ENCODE measurements around the gene WDR54. TPM values are rescaled to one million over a fixed set of nuclear protein-coding genes. Genes with fewer than 3 reads are reported as not detected.

WDR54 gene
- total RNA-seq, 1 experiment from 2014 or later: 27.7 TPM

- in situ Hi-C loops (cut with HindIII; ENCODE audit: low pct_unique_long_range_greater_than_20kb, low sequenced_read_pairs): no loop called here
- H3K27ac ChIP-seq (ENCODE audit: low read length): peak overlapping the region; percentile 94
- no TSS peak for BruUV-seq (replicated peaks)
Measured at GRCh38 chr2:74391209-74391579, 30.3 kb upstream of the WDR54 start.

More at GRCh38 chr2:74391209-74391579, 30.3 kb upstream of the WDR54 start:
- TF ChIP-seq REST (IDR thresholded peaks at IDR 0.05; ENCODE audit: insufficient read depth in 1 of 2, low read depth in 2 of 2, low read length in 1 of 2) (no peak), TCF7L2 (IDR thresholded peaks at IDR 0.05; ENCODE audit: low read depth, low read length) (no peak), CTCF (IDR thresholded peaks at IDR 0.05) (no peak), SIN3A (IDR thresholded peaks at IDR 0.05; ENCODE audit: borderline replicate concordance, insufficient read depth, low read depth, low read length) (no peak), POLR2AphosphoS5 (IDR thresholded peaks at IDR 0.05; ENCODE audit: low read depth, low read length) (no peak)
- ChIA-PET CTCF (interaction anchor here (0.6 to 1.0 kb wide), 3 partner anchors 56 to 178 kb away, joined by 3 to 9 read pairs (median 4); no protein-coding TSS in a partner anchor), POLR2A (interaction anchor here (0.6 kb wide), 1 partner anchor 45 kb away, joined by 10 read pairs; no protein-coding TSS in a partner anchor)
- Histone ChIP-seq H3K9me3 (ENCODE audit: control insufficient read depth, insufficient read depth, low read depth, low read length) (no peaks in the 10 kb centered on the region), H3K27me3 (ENCODE audit: control insufficient read depth, insufficient read depth, low read length) (no peaks in the 10 kb centered on the region), H3K4me3 (ENCODE audit: low read depth in 2 of 2, low read length in 2 of 2) (peak overlapping the region; percentile 91 to 99), H3K36me3 (ENCODE audit: control insufficient read depth, insufficient read depth, low read length) (peaks cover 8% of the 10 kb centered on the region; the same call in 1 of the 2 replicates), H3K4me1 (ENCODE audit: control insufficient read depth, insufficient read depth, low read length) (peaks cover 21% of the 10 kb centered on the region)
- intact Hi-C loops (cut with micrococcal nuclease; ENCODE audit: unreplicated experiment): loop anchor here (5.0 kb wide), 1 partner anchor 139 kb away; no protein-coding TSS in a partner anchor
- ATAC-seq (peak; percentile 56), DNase-seq (ENCODE audit: low read depth, low spot score) (no peak)
